Tibial nerve (tissue), 4 donors: ENCODE measurements around the gene TERT. TPM values are rescaled to one million over a fixed set of nuclear protein-coding genes. Genes with fewer than 3 reads are reported as not detected.

Experiments used
- DNase-seq, 2 donors: peaks; one replicate each; pipeline ENCODE4 v3.0.0-alpha.2; 2019; ENCODE audit warnings: low spot score in 2 of 2
- H3K27ac ChIP-seq, 4 donors: fragments of 200-600 bp; sonication (generic) in 3 of 4; one replicate each; pipeline ENCODE4 v1.5.1; 2017 to 2019; ENCODE audit warnings: mild to moderate bottlenecking in 1 of 4
- H3K27me3 ChIP-seq, 2 donors: fragments of 200-600 bp; sonication (generic) in 1 of 2; one replicate each; pipeline versions ENCODE4 v1.5.1 to v1.6.0; 2017 to 2019
- H3K36me3 ChIP-seq, 3 donors: fragments of 200-600 bp; sonication (generic); one replicate each; pipeline ENCODE4 v1.5.1; 2018 to 2019
- H3K4me1 ChIP-seq, 4 donors: fragments of 200-600 bp; sonication (generic) in 3 of 4; one replicate each; pipeline ENCODE4 v1.5.1; 2017 to 2019
- H3K4me3 ChIP-seq, 4 donors: fragments of 200-600 bp; sonication (generic) in 3 of 4; one replicate each; pipeline ENCODE4 v1.5.1; 2017 to 2019; ENCODE audit warnings: mild to moderate bottlenecking in 1 of 4, moderate library complexity in 1 of 4
- H3K9me3 ChIP-seq, 4 donors: fragments of 200-600 bp; sonication (generic) in 3 of 4; one replicate each; pipeline ENCODE4 v1.5.1; 2017 to 2019
- CTCF ChIP-seq, 5 experiments: fragments of 200-600 bp in 3 of 5; fragments of 450-650 bp in 2 of 5; sonication (generic) in 3 of 5; IDR thresholded peaks; one replicate each; pipeline ENCODE4 v1.5.1; 2016 to 2019; ENCODE audit warnings: antibody characterized with exemption in 5 of 5, mild to moderate bottlenecking in 3 of 5, moderate library complexity in 2 of 5
- EP300 ChIP-seq, 2 donors: sonication (generic); formaldehyde crosslinking; IDR thresholded peaks; one replicate each; pipeline ENCODE4 v1.6.1; 2017; ENCODE audit warnings: antibody characterized with exemption in 2 of 2, mild to moderate bottlenecking in 1 of 2
- POLR2A ChIP-seq, 2 donors: fragments of 450-650 bp; IDR thresholded peaks; one replicate each; pipeline ENCODE4 v1.6.1; 2017; ENCODE audit warnings: antibody characterized with exemption in 2 of 2, mild to moderate bottlenecking in 2 of 2, moderate library complexity in 2 of 2
- WGBS, 2 donors: methylation state at CpG; one replicate each; pipeline ENCODE4 v1.1.5; 2018; 5-methylcytosine and 5-hydroxymethylcytosine counted together
- total RNA-seq, 4 donors: library from RNA; depleted of rRNA; stranded (reverse); fragments of >200 nt; gene quantifications; one replicate each; pipeline ENCODE4 v1.1.0, GENCODE V29; 2016

TERT gene
- total RNA-seq, 4 donors from 2014 or later, result not detected

GRCh38 chr5:1249366-1250280, 45.2 kb downstream of the TERT start:
- no peak for TF ChIP-seq POLR2A (IDR thresholded peaks at IDR 0.05)
- TF ChIP-seq CTCF (IDR thresholded peaks at IDR 0.05), result no peak
- no peak for TF ChIP-seq EP300 (IDR thresholded peaks at IDR 0.05)
- H3K27me3 ChIP-seq, result peaks cover 0 to 37% of the 10 kb centered on the region in 2 donors
- H3K4me3 ChIP-seq, result no peak overlapping the region
- H3K4me1 ChIP-seq, result no peaks in the 10 kb centered on the region
- DNase-seq, result no peak
- no peaks in the 10 kb centered on the region for H3K36me3 ChIP-seq
- H3K9me3 ChIP-seq, result no peaks in the 10 kb centered on the region
- WGBS, 2 donors, result 71 to 73% methylated on average over 13 to 22 of the region's 29 CpGs
- no peak overlapping the region for H3K27ac ChIP-seq

- no peaks in the 10 kb centered on the region for H3K9me3 ChIP-seq
- 77% methylated on average over 6 of the region's 6 CpGs for WGBS, 2 donors
- H3K4me1 ChIP-seq, result no peaks in the 10 kb centered on the region
- H3K36me3 ChIP-seq, result no peaks in the 10 kb centered on the region
- H3K27me3 ChIP-seq, result peaks cover 0 to 39% of the 10 kb centered on the region in 2 donors
- no peak for DNase-seq
- TF ChIP-seq EP300 (IDR thresholded peaks at IDR 0.05) (no peak), POLR2A (IDR thresholded peaks at IDR 0.05) (no peak), CTCF (IDR thresholded peaks at IDR 0.05) (no peak)
- no peak overlapping the region for H3K4me3 ChIP-seq
- H3K27ac ChIP-seq, result no peak overlapping the region
Measured at GRCh38 chr5:1247811-1248210, 47.1 kb downstream of the TERT start.

- H3K9me3 ChIP-seq, result no peaks in the 10 kb centered on the region
- 13 to 18% methylated on average over 37 to 43 of the region's 43 CpGs for WGBS, 2 donors
- no peaks in the 10 kb centered on the region for H3K4me1 ChIP-seq
- H3K36me3 ChIP-seq, result no peaks in the 10 kb centered on the region
- H3K27ac ChIP-seq, result no peak overlapping the region
- no peak for TF ChIP-seq CTCF (IDR thresholded peaks at IDR 0.05)
- peaks cover 0 to 39% of the 10 kb centered on the region in 2 donors for H3K27me3 ChIP-seq
- DNase-seq, result no peak
- no peak overlapping the region for H3K4me3 ChIP-seq
Measured at GRCh38 chr5:1246711-1247431, 48.0 kb downstream of the TERT start.

GRCh38 chr5:1245905-1246576, 48.8 kb downstream of the TERT start:
- Histone ChIP-seq H3K4me3 (no peak overlapping the region), H3K9me3 (no peaks in the 10 kb centered on the region), H3K4me1 (no peaks in the 10 kb centered on the region), H3K36me3 (no peaks in the 10 kb centered on the region), H3K27ac (no peak overlapping the region), H3K27me3 (peaks cover 0 to 39% of the 10 kb centered on the region in 2 donors)
- no peak for TF ChIP-seq POLR2A (IDR thresholded peaks at IDR 0.05)
- no peak for TF ChIP-seq CTCF (IDR thresholded peaks at IDR 0.05)
- no peak for TF ChIP-seq EP300 (IDR thresholded peaks at IDR 0.05)
- WGBS, 2 donors, result 35 to 45% methylated on average over 22 to 35 of the region's 58 CpGs
- DNase-seq, result no peak
